Activated naive CD4-positive, alpha-beta T cell treated with anti-CD3 and anti-CD28 coated beads, Interleukin-2, amount 10 ng/mL, durations not matched to agents 7 days and 5 days (primary cell): ENCODE measurements around the gene CCR4.
"Not testable (repeated sequence)": the region's sequence is repeated elsewhere in the genome, so short reads cannot be mapped to it uniquely, and the experiment has no call there.

Experiments
- CTCF ChIA-PET: fragments of 350-600 bp; sonication (Branson Sonifier 250); formaldehyde crosslinking; loops from one replicate; lab custom pipeline; 2021; ENCODE audit warnings: antibody characterized with exemption; lab: Charles Lee
- DNase-seq: peaks from one replicate; pipeline ENCODE4 v3.0.0-alpha.2; 2020
- H3K27ac Mint-ChIP-seq: one replicate; pipeline ENCODE4 v1.8.0; 2021; ENCODE audit warnings: mild to moderate bottlenecking, moderate library complexity, mixed read lengths
- H3K27me3 Mint-ChIP-seq: one replicate; pipeline ENCODE4 v1.8.0; 2021; ENCODE audit warnings: mild to moderate bottlenecking, mixed read lengths
- H3K36me3 Mint-ChIP-seq: one replicate; pipeline ENCODE4 v1.8.0; 2021; ENCODE audit warnings: mixed read lengths
- H3K4me1 Mint-ChIP-seq: one replicate; pipeline ENCODE4 v1.8.0; 2021; ENCODE audit warnings: mixed read lengths
- H3K4me3 Mint-ChIP-seq: one replicate; pipeline ENCODE4 v1.8.0; 2021; ENCODE audit warnings: mild to moderate bottlenecking, moderate library complexity, mixed read lengths
- H3K9me3 Mint-ChIP-seq: one replicate; pipeline ENCODE4 v1.8.0; 2021; ENCODE audit warnings: mixed read lengths

CCR4 gene

DNA sequence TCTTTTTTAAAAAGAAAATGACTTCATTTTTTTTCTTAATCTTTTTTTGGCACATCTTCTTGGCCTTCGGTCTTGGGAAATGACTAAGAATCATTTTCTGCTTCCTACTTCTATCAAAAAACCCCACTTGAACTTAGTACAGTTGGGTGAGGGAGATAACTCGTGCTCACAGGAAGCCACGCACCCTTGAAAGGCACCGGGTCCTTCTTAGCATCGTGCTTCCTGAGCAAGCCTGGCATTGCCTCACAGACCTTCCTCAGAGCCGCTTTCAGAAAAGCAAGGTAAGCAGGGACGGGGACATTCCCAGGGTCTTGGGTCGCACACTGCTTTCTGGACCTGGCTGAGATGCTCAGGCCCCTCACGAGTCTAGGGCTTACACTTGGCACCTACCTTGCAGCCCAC lies at the start of gene CCR4:
TSS of gene CCR4 (plus strand) at position 235 of the 402 bp plus-strand sequence. CDS start 1,779 bp downstream, outside the sequence.
- CTCF ChIA-PET, result interaction anchor here (0.7 to 5.8 kb wide), 6 partner anchors 17 to 141 kb away, joined by 3 to 118 read pairs (median 8); no protein-coding TSS in a partner anchor
- Mint-ChIP-seq H3K4me3 (peak within 1 kb of the TSS; percentile 81), H3K9me3 (peaks cover 2% of the 10 kb centered on the region), H3K27me3 (peaks cover 3% of the 10 kb centered on the region), H3K36me3 (peaks cover 31% of the 10 kb centered on the region), H3K4me1 (peaks cover 68% of the 10 kb centered on the region), H3K27ac (peak within 1 kb of the TSS; percentile 88)
- peak; percentile 68 for DNase-seq

DNA sequence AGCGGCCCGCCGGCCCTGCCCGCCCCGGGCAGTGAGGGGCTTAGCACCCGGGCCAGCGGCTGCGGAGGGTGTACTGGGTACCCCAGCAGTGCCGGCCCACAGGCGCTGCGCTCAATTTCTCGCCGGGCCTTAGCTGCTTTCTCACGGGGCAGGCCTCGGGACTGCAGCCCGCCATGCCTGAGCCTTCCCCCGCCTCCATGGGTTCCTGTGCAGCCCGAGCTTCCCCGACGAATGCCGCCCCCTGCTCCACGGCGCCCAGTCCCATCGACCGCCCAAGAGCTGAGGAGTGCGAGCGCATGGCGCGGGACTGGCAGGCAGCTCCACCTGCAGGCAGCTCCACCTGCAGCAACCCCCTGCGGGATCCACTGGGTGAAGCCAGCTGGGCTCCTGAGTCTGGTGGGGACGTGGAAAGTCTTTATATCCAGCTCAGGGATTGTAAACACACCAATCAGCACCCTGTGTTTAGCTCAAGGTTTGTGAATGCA lies 48.5 kb upstream of the CCR4 start:
- DNase-seq, result peak; percentile 67
- not testable (repeated sequence) for H3K4me1 Mint-ChIP-seq, H3K27ac Mint-ChIP-seq, H3K36me3 Mint-ChIP-seq, H3K9me3 Mint-ChIP-seq
- CTCF ChIA-PET, result interaction anchor here (0.8 to 2.3 kb wide), 17 partner anchors 9 to 393 kb away, joined by 3 to 11 read pairs (median 4); no protein-coding TSS in a partner anchor
- peak overlapping the region; percentile 70 for H3K4me3 Mint-ChIP-seq
- peaks cover 36% of the 10 kb centered on the region for H3K27me3 Mint-ChIP-seq

DNA sequence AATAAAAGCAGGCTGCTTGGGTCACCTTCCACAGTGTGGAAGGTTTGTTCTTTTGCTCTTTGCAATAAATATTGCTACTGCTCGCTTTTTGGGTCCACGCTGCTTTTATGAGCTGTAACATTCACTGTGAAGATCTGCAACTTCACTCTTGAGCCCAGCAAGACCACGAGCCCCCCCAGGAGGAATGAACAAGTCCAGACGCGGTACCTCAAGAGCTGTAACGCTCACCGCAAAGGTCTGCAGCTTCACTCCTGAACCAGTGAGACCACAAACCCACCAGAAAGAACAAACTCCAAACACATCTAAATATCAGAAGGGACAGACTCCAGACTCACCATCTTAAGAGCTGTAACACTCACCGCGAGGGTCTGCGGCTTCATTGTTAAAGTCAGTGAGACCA lies 47.5 kb upstream of the CCR4 start:
- H3K36me3 Mint-ChIP-seq, result no peaks in the 10 kb centered on the region

DNA sequence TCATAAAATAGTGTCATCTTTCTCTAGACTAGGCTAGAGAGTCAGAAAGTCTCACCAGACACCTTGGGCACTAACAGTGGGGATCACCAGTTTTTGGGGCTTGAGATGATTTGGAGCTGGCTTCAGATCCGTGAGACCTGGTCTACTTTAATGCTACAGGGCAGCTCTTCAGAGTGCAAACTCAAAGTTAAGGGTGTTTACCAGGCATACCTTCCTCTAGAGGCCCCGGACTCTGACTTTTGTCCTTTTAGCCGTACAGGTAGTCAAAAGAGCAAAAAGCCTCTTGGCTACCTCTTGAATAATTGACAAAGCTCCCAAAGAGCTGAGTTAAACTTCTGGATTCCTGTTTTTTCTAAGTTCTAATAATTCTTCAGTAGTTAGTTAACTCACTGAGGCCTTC lies 41.4 kb upstream of the CCR4 start:
- Mint-ChIP-seq H3K9me3 (no peaks in the 10 kb centered on the region), H3K4me1 (peaks cover 7% of the 10 kb centered on the region), H3K27me3 (peaks cover 4% of the 10 kb centered on the region), H3K36me3 (no peaks in the 10 kb centered on the region), H3K27ac (no peak overlapping the region), H3K4me3 (no peak overlapping the region)
- no peak for DNase-seq
- CTCF ChIA-PET, result interaction anchor here (1.3 to 1.4 kb wide), 2 partner anchors 65 to 128 kb away, joined by 3 read pairs; no protein-coding TSS in a partner anchor

More for the DNA sequence above, 47.5 kb upstream of the CCR4 start:
- DNase-seq, result no peak
- CTCF ChIA-PET, result interaction anchor here (1.3 to 2.3 kb wide), 3 partner anchors 8 to 168 kb away, joined by 3 to 11 read pairs (median 4); no protein-coding TSS in a partner anchor
- peaks cover 25% of the 10 kb centered on the region for H3K27me3 Mint-ChIP-seq
- peak overlapping the region; percentile 14 for H3K27ac Mint-ChIP-seq
- H3K9me3 Mint-ChIP-seq, result no peaks in the 10 kb centered on the region
- no peak overlapping the region for H3K4me3 Mint-ChIP-seq
- H3K4me1 Mint-ChIP-seq, result peaks cover 5% of the 10 kb centered on the region

DNA sequence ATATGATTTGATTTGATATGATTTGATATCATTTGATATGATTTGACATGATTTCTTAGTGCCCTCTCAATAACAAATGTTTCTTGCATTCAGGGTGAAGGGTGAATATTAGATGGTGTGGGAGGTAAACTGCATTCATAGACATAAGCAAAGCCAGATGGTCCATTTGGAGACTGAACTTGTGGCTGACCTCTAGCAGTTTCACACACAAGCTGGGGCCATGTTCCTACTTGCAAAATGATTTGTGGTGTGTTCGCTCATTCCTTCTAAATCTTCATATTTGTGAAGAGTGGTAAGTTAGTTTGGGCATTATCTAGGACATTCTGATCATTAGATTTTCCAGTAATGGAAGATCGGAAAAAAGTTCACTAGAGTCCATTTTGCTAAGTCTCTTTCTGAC lies 40.5 kb upstream of the CCR4 start:
- Mint-ChIP-seq H3K4me1 (peaks cover 7% of the 10 kb centered on the region), H3K4me3 (no peak overlapping the region), H3K9me3 (no peaks in the 10 kb centered on the region), H3K27ac (no peak overlapping the region), H3K27me3 (peaks cover 4% of the 10 kb centered on the region), H3K36me3 (no peaks in the 10 kb centered on the region)
- CTCF ChIA-PET, result interaction anchor here (1.4 kb wide), 1 partner anchor 66 kb away, joined by 3 read pairs; no protein-coding TSS in a partner anchor
- DNase-seq, result no peak

DNA sequence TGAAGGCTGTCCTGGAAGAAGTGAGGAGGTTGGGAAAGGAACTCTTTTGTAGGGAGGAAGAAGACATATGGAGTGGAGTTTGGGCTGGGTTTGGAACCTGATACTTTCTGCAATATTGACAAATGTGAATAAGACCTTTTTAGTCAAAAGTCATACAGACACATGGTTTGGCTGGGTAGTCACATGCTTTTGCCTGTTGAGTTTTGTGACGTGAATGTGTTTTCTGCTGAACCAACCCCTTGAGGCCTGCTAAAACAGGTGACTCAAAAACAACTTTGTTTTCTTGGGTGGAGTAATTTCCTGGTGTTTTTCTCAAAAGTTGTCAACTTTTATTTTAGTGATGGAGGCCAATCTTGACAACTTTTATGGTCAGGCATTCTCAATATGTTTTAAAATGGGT lies 39.4 kb upstream of the CCR4 start:
- peaks cover 6% of the 10 kb centered on the region for H3K9me3 Mint-ChIP-seq
- H3K36me3 Mint-ChIP-seq, result no peaks in the 10 kb centered on the region
- H3K27me3 Mint-ChIP-seq, result peaks cover 9% of the 10 kb centered on the region
- no peak for DNase-seq
- H3K27ac Mint-ChIP-seq, result peak overlapping the region; percentile 49
- CTCF ChIA-PET, result interaction anchor here (1.2 to 1.5 kb wide), 2 partner anchors 9 to 342 kb away, joined by 3 read pairs; no protein-coding TSS in a partner anchor
- peaks cover 7% of the 10 kb centered on the region for H3K4me1 Mint-ChIP-seq
- no peak overlapping the region for H3K4me3 Mint-ChIP-seq

DNA sequence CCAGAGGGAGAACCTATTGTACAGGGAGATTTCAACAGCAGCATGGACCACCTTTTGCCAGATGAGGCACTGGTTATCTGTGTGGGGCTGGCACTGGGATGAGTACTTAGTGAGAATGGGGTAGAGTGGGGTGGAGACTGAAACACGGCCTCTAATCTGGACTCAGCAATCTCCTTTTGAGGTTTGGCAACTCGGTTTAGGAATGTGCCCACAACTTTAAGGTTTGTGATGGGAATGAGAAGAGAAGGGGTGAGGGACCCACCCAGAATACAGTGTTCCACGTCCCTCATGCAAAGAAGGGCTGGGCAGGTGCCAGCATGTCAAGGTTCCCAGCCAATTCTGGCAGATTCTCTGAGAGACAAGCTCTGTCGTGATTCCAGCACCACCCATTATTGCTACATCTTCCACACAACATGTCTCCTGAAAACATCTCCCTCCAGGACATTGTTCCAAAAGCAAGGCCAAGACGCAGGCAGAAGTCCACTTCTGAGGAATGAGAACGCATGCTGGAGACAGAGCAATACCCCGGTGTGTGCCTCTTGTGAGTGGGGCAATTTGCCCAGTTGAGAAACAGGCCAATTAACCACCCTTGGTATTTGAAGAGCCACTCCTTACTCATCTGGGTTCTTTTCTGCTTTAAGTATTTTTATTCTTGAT lies 37.5 kb upstream of the CCR4 start:
- H3K36me3 Mint-ChIP-seq, result no peaks in the 10 kb centered on the region
- peaks cover 13% of the 10 kb centered on the region for H3K9me3 Mint-ChIP-seq
- DNase-seq, result no peak
- H3K4me1 Mint-ChIP-seq, result peaks cover 7% of the 10 kb centered on the region
- no peak overlapping the region for H3K4me3 Mint-ChIP-seq
- H3K27me3 Mint-ChIP-seq, result peaks cover 18% of the 10 kb centered on the region
- CTCF ChIA-PET, result no interaction called here
- H3K27ac Mint-ChIP-seq, result no peak overlapping the region

DNA sequence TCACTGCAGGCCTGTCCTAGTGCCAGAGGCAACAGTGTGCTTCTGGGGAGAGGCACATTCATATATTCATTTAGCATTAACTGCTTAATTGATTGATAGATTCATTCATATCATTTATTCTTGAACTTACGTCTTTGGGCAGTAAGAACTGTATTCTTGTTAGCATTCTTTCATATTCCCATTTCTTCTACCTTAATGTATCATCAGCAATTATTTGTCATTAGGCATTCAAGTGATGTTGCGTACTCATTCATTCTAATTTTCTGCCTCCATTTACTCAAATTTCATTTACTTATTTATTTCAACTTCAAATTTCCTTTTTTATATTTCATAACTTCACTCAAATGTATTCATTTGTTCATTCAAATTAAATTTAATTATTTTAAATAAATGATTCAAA lies 31.5 kb upstream of the CCR4 start:
- peaks cover 42% of the 10 kb centered on the region for H3K27me3 Mint-ChIP-seq
- no peak for DNase-seq
- no peaks in the 10 kb centered on the region for H3K4me1 Mint-ChIP-seq
- CTCF ChIA-PET, result no interaction called here
- peaks cover 13% of the 10 kb centered on the region for H3K9me3 Mint-ChIP-seq
- no peak overlapping the region for H3K27ac Mint-ChIP-seq
- H3K36me3 Mint-ChIP-seq, result no peaks in the 10 kb centered on the region
- no peak overlapping the region for H3K4me3 Mint-ChIP-seq

DNA sequence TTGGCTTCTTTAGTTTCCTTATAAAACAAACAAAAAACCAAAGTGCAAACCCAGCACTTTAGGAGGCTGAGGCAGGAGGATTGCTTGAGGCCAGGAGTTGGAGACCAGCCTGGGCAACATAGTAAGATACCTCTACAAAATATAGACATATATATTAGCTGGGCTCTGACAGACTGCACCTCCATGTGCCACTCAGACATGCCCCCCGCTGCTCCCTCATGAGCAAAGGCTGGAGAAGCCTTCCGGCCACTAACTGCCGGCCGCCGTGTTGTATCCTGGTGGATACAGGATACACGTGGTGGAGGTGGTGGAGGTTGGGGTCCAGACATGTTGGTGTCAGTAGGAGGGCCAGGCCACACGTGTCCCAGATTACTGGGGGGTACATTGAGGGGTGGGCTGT lies 29.4 kb upstream of the CCR4 start:
- no peak overlapping the region for H3K27ac Mint-ChIP-seq
- no peaks in the 10 kb centered on the region for H3K36me3 Mint-ChIP-seq
- no peak overlapping the region for H3K4me3 Mint-ChIP-seq

DNA sequence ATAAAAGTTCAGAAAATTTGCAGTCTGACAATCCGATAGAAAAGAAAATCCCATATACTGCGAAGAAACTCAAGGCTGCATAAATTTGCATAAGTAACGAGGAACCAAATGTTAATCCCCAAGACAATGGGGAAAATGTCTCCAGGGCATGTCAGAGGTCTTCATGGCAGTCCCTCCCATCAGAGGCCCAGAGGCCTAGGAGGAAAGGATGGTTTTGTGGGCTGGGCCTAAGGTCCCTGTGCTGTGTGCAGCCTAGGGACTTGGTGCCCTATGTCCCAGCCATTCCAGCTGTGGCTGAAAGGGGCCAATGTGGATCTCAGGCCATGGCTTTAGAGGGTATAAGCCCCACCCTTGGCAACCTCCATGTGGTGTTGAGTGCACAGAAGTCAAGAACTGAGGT lies 21.3 kb upstream of the CCR4 start:
- H3K4me1 Mint-ChIP-seq, result no peaks in the 10 kb centered on the region
- H3K27ac Mint-ChIP-seq, result no peak overlapping the region
- no peaks in the 10 kb centered on the region for H3K36me3 Mint-ChIP-seq
- peaks cover 43% of the 10 kb centered on the region for H3K27me3 Mint-ChIP-seq
- H3K9me3 Mint-ChIP-seq, result no peaks in the 10 kb centered on the region
- CTCF ChIA-PET, result no interaction called here
- H3K4me3 Mint-ChIP-seq, result no peak overlapping the region
- DNase-seq, result no peak

More for the DNA sequence above, 29.4 kb upstream of the CCR4 start:
- no peak for DNase-seq
- Mint-ChIP-seq H3K9me3 (peaks cover 8% of the 10 kb centered on the region), H3K27me3 (peaks cover 48% of the 10 kb centered on the region), H3K4me1 (no peaks in the 10 kb centered on the region)
- CTCF ChIA-PET, result no interaction called here

DNA sequence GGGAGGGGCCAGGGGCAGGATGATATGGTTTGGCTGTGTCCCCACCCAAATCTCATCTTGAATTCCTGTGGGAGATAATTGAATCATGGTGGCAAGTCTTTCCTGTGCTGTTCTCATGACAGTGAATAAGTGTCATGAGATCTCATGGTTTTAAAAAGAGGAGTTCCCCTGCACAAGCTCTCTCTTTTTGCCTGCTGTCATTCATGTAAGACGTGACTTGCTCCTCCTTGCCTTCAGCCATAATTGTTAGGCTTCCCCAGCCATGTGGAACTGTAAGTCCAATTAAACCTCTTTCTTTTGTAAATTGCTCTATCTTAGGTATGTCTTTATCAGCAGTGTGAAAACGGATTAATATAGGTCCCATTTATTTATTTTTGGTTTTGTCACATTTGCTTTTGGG lies 20.2 kb upstream of the CCR4 start:
- H3K27me3 Mint-ChIP-seq, result peaks cover 43% of the 10 kb centered on the region
- H3K9me3 Mint-ChIP-seq, H3K36me3 Mint-ChIP-seq, H3K4me1 Mint-ChIP-seq, H3K4me3 Mint-ChIP-seq, H3K27ac Mint-ChIP-seq, CTCF ChIA-PET, DNase-seq: not testable (repeated sequence)

DNA sequence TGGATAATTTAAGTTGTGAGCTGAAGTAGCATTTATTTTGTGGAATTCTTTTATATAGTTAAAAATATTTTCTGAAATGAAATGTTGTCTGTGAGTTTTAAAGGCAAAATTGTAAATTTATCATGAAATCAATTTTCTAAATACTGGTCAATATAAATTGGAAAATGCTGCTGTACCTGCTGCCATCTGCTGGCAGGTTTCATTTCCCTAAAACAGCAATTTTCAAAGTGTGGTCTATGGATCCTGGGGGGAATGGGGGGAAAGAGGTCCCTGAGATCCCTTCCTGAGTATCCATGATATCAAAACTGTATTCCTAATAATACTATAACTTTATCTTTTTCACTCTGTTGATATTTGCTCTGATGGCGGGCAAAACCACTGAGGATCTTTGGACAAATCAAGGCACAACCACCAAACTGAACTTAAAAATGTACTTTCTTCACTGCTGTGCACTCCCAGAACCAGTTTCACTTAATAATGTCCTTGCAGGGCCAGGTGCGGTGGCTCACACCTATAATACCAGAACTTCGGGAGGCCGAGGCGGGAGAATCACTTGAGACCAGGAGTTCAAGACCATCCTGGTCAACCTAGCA lies 17.2 kb upstream of the CCR4 start:
- CTCF ChIA-PET, result interaction anchor here (0.6 to 1.1 kb wide), 5 partner anchors 136 to 423 kb away, joined by 3 to 5 read pairs (median 4); no protein-coding TSS in a partner anchor
- Mint-ChIP-seq H3K4me3 (no peak overlapping the region), H3K27ac (no peak overlapping the region), H3K27me3 (peaks cover 41% of the 10 kb centered on the region), H3K9me3 (no peaks in the 10 kb centered on the region), H3K4me1 (no peaks in the 10 kb centered on the region), H3K36me3 (no peaks in the 10 kb centered on the region)
- peak; percentile 43 for DNase-seq

DNA sequence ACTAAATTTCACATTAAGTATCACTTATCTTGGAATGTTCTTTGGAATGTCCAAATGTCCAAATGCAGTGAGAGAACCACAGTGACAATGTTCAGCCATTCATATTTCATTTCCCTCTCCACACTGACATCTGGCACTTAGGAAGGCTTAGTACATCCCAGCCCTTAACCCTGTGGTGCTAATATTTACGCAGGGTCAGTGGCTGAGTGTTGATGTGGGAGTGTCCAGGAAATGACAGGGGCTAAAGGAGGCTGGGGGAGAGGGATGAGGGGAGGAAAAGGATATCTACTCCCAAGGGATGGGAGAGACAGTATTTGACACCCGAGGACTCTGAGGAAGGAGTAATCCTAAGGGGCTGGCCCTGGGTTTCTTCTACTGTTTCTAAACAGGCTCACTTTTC lies 14.1 kb upstream of the CCR4 start:
- no peaks in the 10 kb centered on the region for H3K4me1 Mint-ChIP-seq
- no peaks in the 10 kb centered on the region for H3K9me3 Mint-ChIP-seq
- H3K27me3 Mint-ChIP-seq, result peaks cover 26% of the 10 kb centered on the region
- H3K4me3 Mint-ChIP-seq, result no peak overlapping the region
- no peaks in the 10 kb centered on the region for H3K36me3 Mint-ChIP-seq
- DNase-seq, result no peak
- no peak overlapping the region for H3K27ac Mint-ChIP-seq
- CTCF ChIA-PET, result interaction anchor here (0.6 kb wide), 1 partner anchor 435 kb away, joined by 3 read pairs; no protein-coding TSS in a partner anchor

DNA sequence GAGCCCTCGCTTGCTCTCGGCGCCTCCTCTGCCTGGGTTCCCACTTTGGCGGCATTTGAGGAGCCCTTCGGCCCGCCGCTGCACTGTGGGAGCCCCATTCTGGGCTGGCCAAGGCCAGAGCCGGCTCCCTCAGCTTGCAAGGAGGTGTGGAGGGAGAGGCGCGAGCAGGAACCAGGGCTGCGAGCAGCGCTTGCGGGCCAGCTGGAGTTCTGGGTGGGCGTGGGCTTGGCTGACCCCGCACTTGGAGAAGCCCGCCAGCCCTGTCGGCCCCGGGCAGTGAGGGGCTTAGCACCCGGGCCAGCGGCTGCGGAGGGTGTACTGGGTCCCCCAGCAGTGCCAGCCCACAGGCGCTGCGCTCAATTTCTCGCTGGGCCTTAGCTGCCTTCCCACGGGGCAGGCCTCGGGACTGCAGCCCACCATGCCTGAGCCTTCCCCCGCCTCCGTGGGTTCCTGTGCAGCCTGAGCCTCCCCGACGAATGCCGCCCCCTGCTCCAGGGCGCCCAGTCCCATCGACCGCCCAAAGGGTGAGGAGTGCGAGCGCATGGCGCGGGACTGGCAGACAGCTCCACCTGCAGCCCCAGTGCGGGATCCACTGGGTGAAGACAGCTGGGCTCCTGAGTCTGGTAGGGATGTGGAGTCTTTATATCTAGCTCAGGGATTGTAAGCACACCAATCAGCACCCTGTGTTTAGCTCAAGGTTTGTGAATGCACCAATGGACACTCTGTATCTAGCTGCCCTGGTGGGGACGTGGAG lies 11.7 kb upstream of the CCR4 start:
- DNase-seq, CTCF ChIA-PET, H3K27ac Mint-ChIP-seq, H3K36me3 Mint-ChIP-seq, H3K9me3 Mint-ChIP-seq, H3K4me1 Mint-ChIP-seq, H3K4me3 Mint-ChIP-seq: not testable (repeated sequence)
- peaks cover 20% of the 10 kb centered on the region for H3K27me3 Mint-ChIP-seq
